CD8-positive, alpha-beta memory T cell (primary cell): ENCODE measurements around the gene POLR2I. TPM values are rescaled to one million over a fixed set of nuclear protein-coding genes. Genes with fewer than 3 reads are reported as not detected.

Experiments
- CTCF ChIA-PET: fragments of 350-600 bp; sonication (Branson Sonifier 250); formaldehyde crosslinking; loops from one replicate; lab custom pipeline; 2021; ENCODE audit warnings: antibody characterized with exemption; lab: Charles Lee
- POLR2A ChIA-PET: fragments of 350-600 bp; sonication (Branson Sonifier 250); formaldehyde crosslinking; loops from one replicate; lab custom pipeline; 2021; ENCODE audit warnings: antibody characterized with exemption; lab: Charles Lee
- DNase-seq, 5 donors: peaks; one replicate each; pipeline versions ENCODE4 v3.0.0 to v3.0.0-alpha.2; 2020 to 2022; ENCODE audit warnings: mixed read lengths in 1 of 5
- H3K27ac ChIP-seq: one replicate; pipeline ENCODE4 v1.7.0; 2013; ENCODE audit warnings: low read depth, mild to moderate bottlenecking, low read length, moderate library complexity
- H3K27me3 ChIP-seq: 2 replicates; pipeline ENCODE4 v1.7.0; 2013; ENCODE audit warnings: low read length, mild to moderate bottlenecking; ENCODE audit not compliant: insufficient read depth, poor library complexity, severe bottlenecking
- H3K36me3 ChIP-seq: 2 replicates; pipeline ENCODE4 v1.7.0; 2013; ENCODE audit warnings: mild to moderate bottlenecking, low read length, moderate library complexity; ENCODE audit not compliant: insufficient read depth
- H3K4me1 ChIP-seq: 2 replicates; pipeline ENCODE4 v1.7.0; 2013; ENCODE audit warnings: mild to moderate bottlenecking, low read length, moderate library complexity; ENCODE audit not compliant: insufficient read depth
- H3K4me3 ChIP-seq: 2 replicates; pipeline ENCODE4 v1.7.0; 2013; ENCODE audit warnings: mild to moderate bottlenecking, low read length
- H3K9me3 ChIP-seq: 2 replicates; pipeline ENCODE4 v1.7.0; 2013; ENCODE audit warnings: mild to moderate bottlenecking, low read length
- H3K27ac Mint-ChIP-seq, 8 donors: one replicate each; pipeline ENCODE4 v1.8.0; 2020 to 2021; ENCODE audit warnings: mixed read lengths in 8 of 8, mild to moderate bottlenecking in 6 of 8, inconsistent platforms in 3 of 8, moderate library complexity in 3 of 8
- H3K27me3 Mint-ChIP-seq, 2 donors: one replicate each; pipeline ENCODE4 v1.8.0; 2020 to 2021; ENCODE audit warnings: mixed read lengths in 2 of 2, mild to moderate bottlenecking in 1 of 2, moderate library complexity in 1 of 2
- H3K36me3 Mint-ChIP-seq, 3 donors: one replicate each; pipeline ENCODE4 v1.8.0; 2020 to 2021; ENCODE audit warnings: mixed read lengths in 3 of 3, inconsistent platforms in 1 of 3, mild to moderate bottlenecking in 1 of 3
- H3K4me1 Mint-ChIP-seq, 3 donors: one replicate each; pipeline ENCODE4 v1.8.0; 2020 to 2021; ENCODE audit warnings: mixed read lengths in 3 of 3, inconsistent platforms in 1 of 3, mild to moderate bottlenecking in 1 of 3
- H3K4me3 Mint-ChIP-seq, 7 donors: one replicate each; pipeline ENCODE4 v1.8.0; 2020 to 2021; ENCODE audit warnings: mixed read lengths in 7 of 7, mild to moderate bottlenecking in 6 of 7, moderate library complexity in 4 of 7, inconsistent platforms in 2 of 7
- H3K9me3 Mint-ChIP-seq, 5 donors: one replicate each; pipeline ENCODE4 v1.8.0; 2020 to 2022; ENCODE audit warnings: mixed read lengths in 5 of 5, mild to moderate bottlenecking in 3 of 5, moderate library complexity in 2 of 5, inconsistent platforms in 1 of 5
- polyA plus RNA-seq: library from polyadenylated mRNA; unstranded; fragments of 300-500 nt; fragmentation: Illumina TruSeq; gene quantifications from one replicate; pipeline ENCODE4 v1.2.3, GENCODE V29; 2021
- total RNA-seq, 2 experiments: library from RNA; stranded (reverse); gene quantifications; one replicate each; pipeline ENCODE4 v1.2.3, GENCODE V29; 2021

POLR2I gene
- total RNA-seq (100 to 1,000 TPM; 118 to 131 TPM), polyA plus RNA-seq (159 TPM)

- CTCF ChIA-PET, result interaction anchor here (0.7 to 3.7 kb wide), 6 partner anchors 13 to 162 kb away, joined by 3 to 22 read pairs (median 4); no protein-coding TSS in a partner anchor
- peaks cover 33 to 55% (median 48%) of the 10 kb centered on the region in 3 donors for H3K4me1 Mint-ChIP-seq
- peaks cover 0 to 3% (median 0%) of the 10 kb centered on the region in 5 donors for H3K9me3 Mint-ChIP-seq
- H3K27me3 Mint-ChIP-seq, result peaks cover 0 to 7% of the 10 kb centered on the region in 2 donors
- H3K27ac Mint-ChIP-seq, result peak within 1 kb of the TSS; percentile 91 to 99 (median 97)
- H3K4me3 Mint-ChIP-seq, result peak within 1 kb of the TSS; percentile 82 to 94 (median 90)
- Histone ChIP-seq H3K4me3 (peak within 1 kb of the TSS; percentile 99), H3K36me3 (peaks cover 16% of the 10 kb centered on the region), H3K27me3 (no peaks in the 10 kb centered on the region), H3K4me1 (peaks cover 29% of the 10 kb centered on the region), H3K27ac (peak within 1 kb of the TSS; percentile 95), H3K9me3 (no peaks in the 10 kb centered on the region)
- H3K36me3 Mint-ChIP-seq, result peaks cover 5 to 66% (median 13%) of the 10 kb centered on the region in 3 donors
- peak; percentile 97 to 100 (median 99) for DNase-seq
- POLR2A ChIA-PET, result interaction anchor here (0.7 to 2.5 kb wide), 7 partner anchors 13 to 374 kb away, joined by 4 to 11 read pairs (median 5); partner anchors contain the start of genes CAPNS1, THAP8, ZNF146 and ZNF565
Observed at GRCh38 chr19:36114721-36115452, at the start of gene POLR2I. POLR2I (minus strand) TSS chr19:36114875; CDS start chr19:36114856, 19 bp downstream.

DNA sequence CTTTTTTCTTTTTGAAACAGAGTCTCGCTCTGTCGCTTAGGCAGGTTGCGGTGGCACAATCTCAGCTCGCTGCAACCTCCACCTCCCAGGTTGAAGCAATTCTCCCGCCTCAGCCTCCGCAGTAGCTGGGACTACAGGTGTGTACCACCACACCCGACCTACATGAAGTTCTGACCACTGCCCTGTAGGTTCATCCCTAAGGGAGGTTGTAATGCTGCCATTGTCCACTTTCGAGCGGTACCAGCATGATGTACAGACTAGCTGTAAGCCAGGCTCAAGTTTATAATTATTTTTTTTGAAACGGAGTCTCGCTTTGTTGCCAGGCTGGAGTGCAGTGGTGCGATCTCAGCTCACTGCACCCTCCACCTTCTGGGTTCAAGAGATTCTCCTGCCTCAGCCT is 49.1 kb upstream of the POLR2I start:
- Histone ChIP-seq H3K27me3 (no peaks in the 10 kb centered on the region), H3K36me3 (no peaks in the 10 kb centered on the region), H3K9me3 (no peaks in the 10 kb centered on the region), H3K4me1 (no peaks in the 10 kb centered on the region), H3K27ac (no peak overlapping the region), H3K4me3 (no peak overlapping the region)
- Mint-ChIP-seq H3K4me3 (no peak overlapping the region), H3K27me3 (no peaks in the 10 kb centered on the region), H3K36me3 (peaks cover 0 to 3% (median 0%) of the 10 kb centered on the region in 3 donors), H3K9me3 (no peaks in the 10 kb centered on the region), H3K27ac (peak overlapping the region in 1 of 8 donors; percentile 30), H3K4me1 (no peaks in the 10 kb centered on the region)
- no peak for DNase-seq
- ChIA-PET CTCF (interaction anchor here (1.6 kb wide), 1 partner anchor 36 kb away, joined by 7 read pairs; no protein-coding TSS in a partner anchor), POLR2A (no interaction called here)

DNA sequence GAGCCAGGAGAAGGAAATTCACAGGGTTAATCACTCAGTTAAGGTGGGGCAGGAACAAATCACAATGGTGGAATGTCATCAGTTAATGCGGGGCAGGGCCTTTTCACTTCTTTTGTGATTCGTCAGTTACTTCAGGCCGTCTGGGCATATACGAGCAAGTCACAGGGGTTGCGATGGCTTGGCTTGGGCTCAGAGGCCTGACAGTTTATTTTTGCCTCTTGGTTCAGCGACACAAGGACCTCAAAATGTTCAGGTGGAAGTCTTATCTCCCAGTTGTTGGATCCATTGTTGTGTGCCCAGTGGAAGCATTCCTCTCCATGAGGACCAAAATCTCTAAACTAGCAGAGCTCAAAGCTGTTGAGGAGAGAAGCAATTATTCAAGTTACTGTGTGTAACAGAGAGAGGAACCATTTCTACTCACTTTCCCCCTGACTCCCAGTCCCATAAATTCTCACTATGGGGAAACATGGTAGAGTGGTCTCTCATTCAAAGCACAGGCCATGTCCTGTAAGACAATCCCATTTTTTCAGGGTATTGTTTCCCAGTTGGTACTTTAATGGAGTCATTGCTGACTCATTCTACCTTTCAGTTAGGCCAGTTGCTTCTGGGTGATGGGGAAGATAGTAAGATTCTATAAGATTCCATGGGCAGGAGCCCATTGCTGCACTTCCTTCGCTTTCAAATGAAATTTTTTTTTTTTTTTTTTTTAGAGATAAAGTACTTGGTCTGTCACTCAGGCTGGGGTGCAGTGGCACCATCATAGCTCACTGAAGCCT is 46.3 kb upstream of the POLR2I start:
- POLR2A ChIA-PET, result no interaction called here
- Mint-ChIP-seq H3K27me3 (no peaks in the 10 kb centered on the region), H3K9me3 (no peaks in the 10 kb centered on the region), H3K4me1 (no peaks in the 10 kb centered on the region), H3K4me3 (no peak overlapping the region), H3K36me3 (peaks cover 0 to 3% (median 0%) of the 10 kb centered on the region in 3 donors), H3K27ac (peak overlapping the region in 3 of 8 donors; percentile 43 to 60 (median 56))
- H3K4me3 ChIP-seq, result no peak overlapping the region
- H3K9me3 ChIP-seq, result no peaks in the 10 kb centered on the region
- no peaks in the 10 kb centered on the region for H3K27me3 ChIP-seq
- no peaks in the 10 kb centered on the region for H3K4me1 ChIP-seq
- H3K36me3 ChIP-seq, result no peaks in the 10 kb centered on the region
- no peak overlapping the region for H3K27ac ChIP-seq
- CTCF ChIA-PET, result interaction anchor here (0.7 kb wide), 1 partner anchor 100 kb away, joined by 4 read pairs; no protein-coding TSS in a partner anchor
- no peak for DNase-seq

- H3K4me3 Mint-ChIP-seq, result no peak overlapping the region
Observed at GRCh38 chr19:36153126-36153525, 38.5 kb upstream of the POLR2I start.

DNA sequence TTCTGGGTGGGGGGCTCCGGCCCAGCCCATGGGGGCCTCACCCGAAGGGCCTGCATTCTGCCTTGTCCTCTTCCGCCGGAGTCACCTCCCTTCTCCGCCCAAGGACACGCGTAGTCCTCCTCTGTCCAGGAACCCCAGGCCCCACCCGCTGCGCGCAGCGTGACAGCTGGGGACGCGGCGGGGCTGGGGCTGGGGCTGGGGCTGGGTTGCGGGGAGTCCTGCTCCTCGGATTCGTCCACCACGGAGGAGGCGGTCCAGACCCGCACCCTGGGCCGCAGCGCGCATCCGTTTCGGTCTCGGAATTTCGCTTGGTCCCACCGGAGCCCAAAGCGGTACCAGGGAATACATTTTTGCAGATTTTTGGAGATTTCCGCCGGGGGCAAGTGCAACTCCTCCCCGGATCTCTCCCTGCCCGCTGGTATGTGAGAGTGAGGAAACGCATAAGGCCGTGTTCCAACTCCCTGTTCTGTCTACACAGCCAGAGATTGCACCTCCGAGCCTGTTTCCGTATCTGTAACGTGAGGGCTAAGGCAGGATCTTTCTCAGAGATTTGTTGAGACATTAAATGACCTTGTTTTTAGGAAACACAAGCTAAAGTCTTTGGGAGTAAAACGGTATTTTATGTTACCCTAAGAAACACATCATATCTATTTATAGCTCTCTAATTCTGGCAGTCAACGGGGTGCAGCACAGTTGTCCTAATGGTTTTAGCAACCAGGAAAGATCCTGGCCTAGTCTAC is 37.8 kb upstream of the POLR2I start, which contains the start of gene COX7A1:
Gene COX7A1 (minus strand): TSS at position 96 of the 740 bp plus-strand sequence. CDS start 40 bp downstream, at position 56.
- Mint-ChIP-seq H3K27ac (no peak within 1 kb of the TSS), H3K27me3 (no peaks in the 10 kb centered on the region), H3K36me3 (peaks cover 0 to 38% (median 9%) of the 10 kb centered on the region in 3 donors), H3K9me3 (no peaks in the 10 kb centered on the region), H3K4me3 (no peak within 1 kb of the TSS), H3K4me1 (peaks cover 0 to 1% (median 0%) of the 10 kb centered on the region in 3 donors)
- no peaks in the 10 kb centered on the region for H3K4me1 ChIP-seq
- ChIA-PET CTCF (interaction anchor here (0.6 kb wide), 1 partner anchor 24 kb away, joined by 3 read pairs; no protein-coding TSS in a partner anchor), POLR2A (no interaction called here)
- no peak within 1 kb of the TSS for H3K4me3 ChIP-seq
- no peaks in the 10 kb centered on the region for H3K9me3 ChIP-seq
- H3K27ac ChIP-seq, result no peak within 1 kb of the TSS
- no peaks in the 10 kb centered on the region for H3K27me3 ChIP-seq
- no peaks in the 10 kb centered on the region for H3K36me3 ChIP-seq
- no peak for DNase-seq

More at GRCh38 chr19:36153126-36153525, 38.5 kb upstream of the POLR2I start:
- H3K4me1 ChIP-seq, result no peaks in the 10 kb centered on the region
- no peaks in the 10 kb centered on the region for H3K27me3 ChIP-seq
- H3K4me3 ChIP-seq, result no peak overlapping the region
- H3K9me3 ChIP-seq, result no peaks in the 10 kb centered on the region
- CTCF ChIA-PET, result interaction anchor here (0.6 kb wide), 1 partner anchor 25 kb away, joined by 3 read pairs; no protein-coding TSS in a partner anchor
- H3K9me3 Mint-ChIP-seq, result no peaks in the 10 kb centered on the region
- peaks cover 0 to 1% (median 0%) of the 10 kb centered on the region in 3 donors for H3K4me1 Mint-ChIP-seq
- no peak for DNase-seq
- H3K27ac Mint-ChIP-seq, result no peak overlapping the region
- H3K27me3 Mint-ChIP-seq, result no peaks in the 10 kb centered on the region
- H3K27ac ChIP-seq, result no peak overlapping the region
- peaks cover 0 to 33% (median 9%) of the 10 kb centered on the region in 3 donors for H3K36me3 Mint-ChIP-seq
- no peaks in the 10 kb centered on the region for H3K36me3 ChIP-seq
- POLR2A ChIA-PET, result no interaction called here

DNA sequence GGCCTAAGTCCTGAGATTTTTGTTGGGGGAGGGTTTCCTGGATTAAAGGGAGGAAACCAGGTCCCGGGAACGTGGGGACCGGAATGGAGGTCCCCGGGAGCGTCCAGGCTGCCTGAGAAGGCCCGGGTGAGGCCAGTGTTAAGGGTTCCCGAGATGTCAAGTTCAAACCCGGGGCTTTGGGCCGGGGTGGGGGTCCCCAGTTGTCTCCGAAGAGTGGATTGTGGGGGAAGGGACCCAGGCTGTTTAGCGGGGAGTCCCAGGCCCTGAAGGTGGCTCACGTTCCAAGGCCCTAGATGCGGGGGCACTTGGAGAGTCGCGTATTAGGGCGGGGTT is 37.3 kb upstream of the POLR2I start:
- no peak overlapping the region for H3K4me3 ChIP-seq
- H3K4me1 ChIP-seq, result no peaks in the 10 kb centered on the region
- peaks cover 0 to 41% (median 12%) of the 10 kb centered on the region in 3 donors for H3K36me3 Mint-ChIP-seq
- H3K9me3 ChIP-seq, result no peaks in the 10 kb centered on the region
- H3K4me3 Mint-ChIP-seq, result no peak overlapping the region
- H3K36me3 ChIP-seq, result no peaks in the 10 kb centered on the region
- H3K27ac Mint-ChIP-seq, result no peak overlapping the region
- no peaks in the 10 kb centered on the region for H3K9me3 Mint-ChIP-seq
- POLR2A ChIA-PET, result no interaction called here
- no peak for DNase-seq
- peaks cover 0 to 3% (median 3%) of the 10 kb centered on the region in 3 donors for H3K4me1 Mint-ChIP-seq
- H3K27ac ChIP-seq, result no peak overlapping the region
- CTCF ChIA-PET, result no interaction called here
- H3K27me3 ChIP-seq, result no peaks in the 10 kb centered on the region
- no peaks in the 10 kb centered on the region for H3K27me3 Mint-ChIP-seq

DNA sequence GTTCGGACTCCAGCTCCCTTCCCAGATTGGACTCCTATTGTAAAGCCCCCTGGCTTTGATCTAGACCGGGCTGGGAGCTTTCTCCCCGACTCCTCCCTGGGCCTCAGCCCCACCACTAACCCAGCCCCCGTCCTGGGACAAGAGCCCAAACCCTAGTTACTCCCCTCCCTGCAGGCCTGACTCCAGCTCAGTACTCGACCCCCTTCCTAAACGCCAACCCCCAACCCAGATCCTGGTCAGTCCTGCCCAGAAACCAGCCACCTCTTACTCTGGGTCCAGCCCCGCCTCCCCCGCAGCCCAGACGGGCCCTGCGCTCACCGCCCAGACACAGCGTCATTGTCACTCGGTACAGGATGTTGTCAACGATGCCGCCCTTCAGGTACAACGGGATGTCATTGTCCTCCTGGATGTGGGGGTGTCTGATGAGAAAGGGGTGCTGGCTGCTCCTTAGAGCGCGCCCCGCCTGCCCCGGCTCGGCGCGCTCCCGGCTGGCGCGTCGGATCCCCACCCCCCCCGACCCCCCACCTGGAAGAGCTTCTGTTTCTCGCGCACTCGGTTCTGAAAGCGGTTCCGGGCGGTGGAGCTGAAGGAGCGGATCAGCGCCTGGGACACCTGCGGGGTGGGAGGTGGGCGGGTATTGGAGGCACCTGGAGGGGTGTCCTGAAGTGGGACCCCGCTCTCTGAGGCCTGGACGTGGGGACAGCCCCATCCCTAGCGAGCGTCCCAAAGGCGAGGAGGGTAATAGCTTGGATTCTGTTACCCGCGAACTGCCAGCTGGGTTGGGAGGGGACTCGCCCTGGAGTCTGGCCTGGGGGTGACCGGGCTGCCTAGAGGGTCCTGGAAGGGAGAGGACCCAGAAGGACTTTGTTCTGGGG is 36.7 kb upstream of the POLR2I start:
- no peaks in the 10 kb centered on the region for H3K9me3 Mint-ChIP-seq
- no peak for DNase-seq
- ChIA-PET CTCF (interaction anchor here (2.3 kb wide), 1 partner anchor 24 kb away, joined by 15 read pairs; no protein-coding TSS in a partner anchor), POLR2A (no interaction called here)
- Histone ChIP-seq H3K27ac (no peak overlapping the region), H3K9me3 (no peaks in the 10 kb centered on the region), H3K4me3 (no peak overlapping the region), H3K4me1 (no peaks in the 10 kb centered on the region), H3K27me3 (no peaks in the 10 kb centered on the region), H3K36me3 (peaks cover 3% of the 10 kb centered on the region)
- no peaks in the 10 kb centered on the region for H3K27me3 Mint-ChIP-seq
- H3K4me1 Mint-ChIP-seq, result peaks cover 2 to 9% (median 6%) of the 10 kb centered on the region in 3 donors
- H3K36me3 Mint-ChIP-seq, result peaks cover 3 to 47% (median 15%) of the 10 kb centered on the region in 3 donors
- H3K27ac Mint-ChIP-seq, result no peak overlapping the region
- no peak overlapping the region for H3K4me3 Mint-ChIP-seq
